Gastrocnemius medialis (tissue), 4 donors: ENCODE results near the gene OR2A25. TPM values are rescaled to one million over a fixed set of nuclear protein-coding genes. Genes with fewer than 3 reads are reported as not detected.

Experiments
- total RNA-seq, 4 donors: library from RNA; depleted of rRNA; stranded (reverse); fragments of >200 nt; gene quantifications; one replicate each; pipeline versions ENCODE4 v1.1.0 to v1.2.3, GENCODE V29; 2016

Gene OR2A25
- total RNA-seq, 4 donors from 2014 or later = not detected

Other genes starting within 250 kb of the OR2A25 start
- gene TCAF1, start 167.6 kb upstream of the OR2A25 start, total RNA-seq = 10 to 100 TPM; 31.4 to 43.0 (median 32.9) TPM
- not detected for gene OR2F2, start 134.6 kb upstream of the OR2A25 start, total RNA-seq
- gene OR2F1, start 115.0 kb upstream of the OR2A25 start, total RNA-seq = not detected
- gene OR6B1, start 69.5 kb upstream of the OR2A25 start, total RNA-seq = not detected
- not detected for gene OR2A5, start 20.9 kb upstream of the OR2A25 start, total RNA-seq
- gene OR2A12, start 16.5 kb downstream of the OR2A25 start, total RNA-seq = not detected
- gene OR2A2, start 39.8 kb downstream of the OR2A25 start, total RNA-seq = not detected
- gene OR2A14, start 53.4 kb downstream of the OR2A25 start, total RNA-seq = not detected
- gene CTAGE4, start 113.7 kb downstream of the OR2A25 start, total RNA-seq = not detected
- under 1 TPM in 3 of 4 donors, not detected in 1; 0.15 to 0.76 (median 0.18) TPM for gene ARHGEF35, start 126.0 kb downstream of the OR2A25 start, total RNA-seq
- under 1 TPM in 1 of 4 donors, not detected in 3; 0.33 TPM for gene OR2A42, start 169.8 kb downstream of the OR2A25 start, total RNA-seq
- under 1 TPM in 2 of 4 donors, not detected in 2; 0.17 to 0.75 TPM for gene OR2A7, start 195.0 kb downstream of the OR2A25 start, total RNA-seq
- gene CTAGE8, start 199.5 kb downstream of the OR2A25 start, total RNA-seq = under 1 TPM in 1 of 4 donors, not detected in 3; 0.10 TPM
- under 1 TPM in 1 of 4 donors, not detected in 3; 0.35 TPM for gene OR2A1, start 242.6 kb downstream of the OR2A25 start, total RNA-seq